SK-N-SH (cell line): ENCODE results near the gene ADCY6. TPM values are rescaled to one million over a fixed set of nuclear protein-coding genes. Genes with fewer than 3 reads are reported as not detected.

Experiments used
- CTCF ChIA-PET: fragments of 300-600, 350-600 bp; formaldehyde crosslinking; extraction: SDS; loops from one replicate; lab custom pipeline; 2021; lab: Yijun Ruan, JAX
- POLR2A ChIA-PET: fragments of 350-600 bp; sonication (Branson Sonifier 250); formaldehyde crosslinking; extraction: SDS; loops from one replicate; lab custom pipeline; 2020; ENCODE audit warnings: antibody characterized with exemption, inconsistent platforms; lab: Yijun Ruan, JAX
- DNase-seq: peaks from one replicate; pipeline ENCODE4 v3.0.0; 2012
- H2AFZ ChIP-seq: fragments of 200-600 bp; sonication (generic); 2 replicates; pipeline ENCODE4 v1.8.1; 2016; ENCODE audit warnings: antibody characterized with exemption, mild to moderate bottlenecking, low read depth
- H3F3A ChIP-seq: fragments of 200-600 bp; sonication (generic); replicated peaks from 2 replicates; pipeline ENCODE3; 2016; ENCODE audit warnings: antibody characterized with exemption, mild to moderate bottlenecking; ENCODE audit not compliant: insufficient read depth
- H3K27ac ChIP-seq, 2 experiments: fragments of 200-500 bp in 1 of 2; fragments of 200-600 bp in 1 of 2; sonication (Bioruptor generic) in 1 of 2; sonication (generic), shearing (Covaris generic) in 1 of 2; 2 replicates each; pipeline versions ENCODE4 v1.5.1 to v1.6.1; 2014 to 2016; ENCODE audit warnings: low read depth in 2 of 2, inconsistent platforms in 1 of 2, low read length in 1 of 2, mild to moderate bottlenecking in 1 of 2, mixed read lengths in 1 of 2
- H3K27me3 ChIP-seq: fragments of 200-600 bp; sonication (generic), shearing (Covaris generic); 2 replicates; pipeline ENCODE4 v1.6.1; 2016; ENCODE audit warnings: mixed run types; ENCODE audit not compliant: insufficient read depth
- H3K36me3 ChIP-seq, 2 experiments: fragments of 200-500 bp in 1 of 2; fragments of 200-600 bp in 1 of 2; sonication (Bioruptor generic) in 1 of 2; sonication (generic) in 1 of 2; replicated peaks in 1 of 2; 2 replicates each; pipeline versions ENCODE3 to v1.5.1; 2014 to 2016; ENCODE audit warnings: low read length in 1 of 2, mild to moderate bottlenecking in 1 of 2; ENCODE audit not compliant: insufficient read depth in 2 of 2, control insufficient read depth in 1 of 2
- H3K4me1 ChIP-seq, 2 experiments: fragments of 200-500 bp in 1 of 2; fragments of 200-600 bp in 1 of 2; sonication (Bioruptor generic) in 1 of 2; sonication (generic), shearing (Covaris generic) in 1 of 2; 2 replicates each; pipeline versions ENCODE4 v1.5.1 to v1.6.1; 2014 to 2016; ENCODE audit warnings: low read depth in 1 of 2, low read length in 1 of 2, mixed run types in 1 of 2; ENCODE audit not compliant: insufficient read depth in 2 of 2, control insufficient read depth in 1 of 2
- H3K4me2 ChIP-seq: fragments of 200-600 bp; sonication (generic), shearing (Covaris generic); 2 replicates; pipeline ENCODE4 v1.6.1; 2017; ENCODE audit warnings: mixed run types
- H3K4me3 ChIP-seq, 2 experiments: fragments of 200-500 bp in 1 of 2; fragments of 200-600 bp in 1 of 2; sonication (Bioruptor generic) in 1 of 2; sonication (generic), shearing (Covaris generic) in 1 of 2; 2 replicates each; pipeline versions ENCODE4 v1.5.1 to v1.8.1; 2014 to 2016; ENCODE audit warnings: low read depth in 2 of 2, inconsistent platforms in 1 of 2, low read length in 1 of 2, mild to moderate bottlenecking in 1 of 2, mixed read lengths in 1 of 2, moderate library complexity in 1 of 2
- H3K79me2 ChIP-seq: fragments of 200-600 bp; sonication (generic); 2 replicates; pipeline ENCODE4 v1.8.1; 2017; ENCODE audit warnings: mild to moderate bottlenecking; ENCODE audit not compliant: insufficient read depth
- H3K9ac ChIP-seq: fragments of 200-600 bp; sonication (generic); 2 replicates; pipeline ENCODE4 v1.6.1; 2017; ENCODE audit warnings: mixed run types
- H3K9me2 ChIP-seq: fragments of 200-600 bp; sonication (generic); 2 replicates; pipeline ENCODE4 v1.6.1; 2017; ENCODE audit warnings: mixed run types
- H3K9me3 ChIP-seq: fragments of 200-600 bp; sonication (generic); 2 replicates; pipeline ENCODE4 v1.6.1; 2017; ENCODE audit warnings: mixed run types, mild to moderate bottlenecking, moderate library complexity
- H4K20me1 ChIP-seq: fragments of 200-600 bp; sonication (generic); 2 replicates; pipeline ENCODE4 v1.6.1; 2017; ENCODE audit warnings: mild to moderate bottlenecking, mixed run types; ENCODE audit not compliant: insufficient read depth
- ELF1 ChIP-seq: IDR thresholded peaks from 2 replicates; pipeline ENCODE4 v1.4.0; 2012
- EZH2phosphoT487 ChIP-seq: fragments of 200-600 bp; sonication (generic); IDR thresholded peaks from 2 replicates; pipeline ENCODE4 v1.6.1; 2017; ENCODE audit warnings: low read depth, mixed run types, mild to moderate bottlenecking, antibody characterized with exemption, moderate library complexity, borderline replicate concordance
- FOXJ3 ChIP-seq: sonication (generic); formaldehyde crosslinking; IDR thresholded peaks from 2 replicates; pipeline ENCODE4 v1.5.1; 2020; ENCODE audit warnings: mild to moderate bottlenecking, missing genetic modification reagents
- JUND ChIP-seq: IDR thresholded peaks from 2 replicates; pipeline ENCODE4 v1.4.0; 2012
- MEF2A ChIP-seq: IDR thresholded peaks from 2 replicates; pipeline ENCODE4 v1.4.0; 2012; ENCODE audit warnings: low read depth, borderline replicate concordance
- NFIC ChIP-seq: IDR thresholded peaks from 2 replicates; pipeline ENCODE4 v1.4.0; 2012; ENCODE audit warnings: borderline replicate concordance
- RCOR1 ChIP-seq: fragments of 150-350 bp; IDR thresholded peaks from 2 replicates; pipeline ENCODE4 v1.6.1; 2017; ENCODE audit warnings: antibody characterized with exemption, low read length
- SMC3 ChIP-seq: IDR thresholded peaks from 2 replicates; pipeline ENCODE4 v1.6.1; 2012; ENCODE audit warnings: low read depth, low read length, improper control_type of control experiment
- YY1 ChIP-seq: IDR thresholded peaks from 2 replicates; pipeline ENCODE4 v1.4.0; 2012; ENCODE audit warnings: low read depth, mild to moderate bottlenecking
- WGBS: methylation state at CpG from one replicate; pipeline ENCODE4 v1.1.6; 2017; ENCODE audit warnings: low lambda C conversion rate; 5-methylcytosine and 5-hydroxymethylcytosine counted together
- polyA plus RNA-seq, 3 experiments: library from polyadenylated mRNA; depleted of rRNA; stranded (reverse); fragments of >200 nt; gene quantifications; 2 replicates each; pipeline ENCODE4 v1.2.3, GENCODE V29; 2012
- TF ChIP-seq, protein P1 (sequence below): IDR thresholded peaks from 2 replicates; pipeline ENCODE4 v1.4.0; 2012; ENCODE audit warnings: low read depth, borderline replicate concordance
- TF ChIP-seq, protein P2 (sequence below): IDR thresholded peaks from 2 replicates; pipeline ENCODE4 v1.4.0; 2012; ENCODE audit warnings: low read depth, borderline replicate concordance
- TF ChIP-seq, protein P3 (sequence below): IDR thresholded peaks from 2 replicates; pipeline ENCODE4 v1.6.1; 2012; ENCODE audit warnings: mild to moderate bottlenecking, low read depth, low read length, moderate library complexity

ADCY6 gene
- polyA plus RNA-seq, 1 of the 3 experiments (the other 2 are of a cell fraction): 36.0 TPM

DNA sequence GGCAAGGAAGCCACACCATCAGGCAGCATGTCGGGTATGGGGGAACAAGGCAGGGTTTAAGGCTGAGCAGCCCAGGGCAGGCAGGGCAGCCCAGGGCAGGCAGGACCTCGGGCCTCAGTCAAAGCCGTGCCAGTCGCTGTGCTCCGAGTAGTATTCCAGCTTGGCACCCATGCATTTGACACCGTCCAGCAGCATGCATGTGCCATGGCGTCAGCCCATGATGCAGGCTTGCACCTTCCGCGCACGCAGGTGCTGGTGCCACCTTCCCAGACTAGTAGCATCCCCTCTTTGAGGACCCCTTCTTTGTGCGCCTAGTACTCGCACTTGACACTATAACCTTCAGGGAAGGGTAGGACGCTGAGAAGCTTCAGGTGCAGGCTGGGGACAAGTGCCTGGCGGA lies 11.6 kb upstream of the ADCY6 start:
- 85% methylated on average over 13 of the region's 14 CpGs for WGBS
- peaks cover 11% of the 10 kb centered on the region for H3F3A ChIP-seq
- TF ChIP-seq ELF1: no peak
- TF ChIP-seq, protein P1, sequence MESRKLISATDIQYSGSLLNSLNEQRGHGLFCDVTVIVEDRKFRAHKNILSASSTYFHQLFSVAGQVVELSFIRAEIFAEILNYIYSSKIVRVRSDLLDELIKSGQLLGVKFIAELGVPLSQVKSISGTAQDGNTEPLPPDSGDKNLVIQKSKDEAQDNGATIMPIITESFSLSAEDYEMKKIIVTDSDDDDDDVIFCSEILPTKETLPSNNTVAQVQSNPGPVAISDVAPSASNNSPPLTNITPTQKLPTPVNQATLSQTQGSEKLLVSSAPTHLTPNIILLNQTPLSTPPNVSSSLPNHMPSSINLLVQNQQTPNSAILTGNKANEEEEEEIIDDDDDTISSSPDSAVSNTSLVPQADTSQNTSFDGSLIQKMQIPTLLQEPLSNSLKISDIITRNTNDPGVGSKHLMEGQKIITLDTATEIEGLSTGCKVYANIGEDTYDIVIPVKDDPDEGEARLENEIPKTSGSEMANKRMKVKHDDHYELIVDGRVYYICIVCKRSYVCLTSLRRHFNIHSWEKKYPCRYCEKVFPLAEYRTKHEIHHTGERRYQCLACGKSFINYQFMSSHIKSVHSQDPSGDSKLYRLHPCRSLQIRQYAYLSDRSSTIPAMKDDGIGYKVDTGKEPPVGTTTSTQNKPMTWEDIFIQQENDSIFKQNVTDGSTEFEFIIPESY: no peak
- no peak for TF ChIP-seq JUND
- no peak for TF ChIP-seq SMC3
- TF ChIP-seq MEF2A: no peak
- TF ChIP-seq, protein P2, sequence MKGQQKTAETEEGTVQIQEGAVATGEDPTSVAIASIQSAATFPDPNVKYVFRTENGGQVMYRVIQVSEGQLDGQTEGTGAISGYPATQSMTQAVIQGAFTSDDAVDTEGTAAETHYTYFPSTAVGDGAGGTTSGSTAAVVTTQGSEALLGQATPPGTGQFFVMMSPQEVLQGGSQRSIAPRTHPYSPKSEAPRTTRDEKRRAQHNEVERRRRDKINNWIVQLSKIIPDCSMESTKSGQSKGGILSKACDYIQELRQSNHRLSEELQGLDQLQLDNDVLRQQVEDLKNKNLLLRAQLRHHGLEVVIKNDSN: no peak
- TF ChIP-seq RCOR1: no peak
- TF ChIP-seq, protein P3, sequence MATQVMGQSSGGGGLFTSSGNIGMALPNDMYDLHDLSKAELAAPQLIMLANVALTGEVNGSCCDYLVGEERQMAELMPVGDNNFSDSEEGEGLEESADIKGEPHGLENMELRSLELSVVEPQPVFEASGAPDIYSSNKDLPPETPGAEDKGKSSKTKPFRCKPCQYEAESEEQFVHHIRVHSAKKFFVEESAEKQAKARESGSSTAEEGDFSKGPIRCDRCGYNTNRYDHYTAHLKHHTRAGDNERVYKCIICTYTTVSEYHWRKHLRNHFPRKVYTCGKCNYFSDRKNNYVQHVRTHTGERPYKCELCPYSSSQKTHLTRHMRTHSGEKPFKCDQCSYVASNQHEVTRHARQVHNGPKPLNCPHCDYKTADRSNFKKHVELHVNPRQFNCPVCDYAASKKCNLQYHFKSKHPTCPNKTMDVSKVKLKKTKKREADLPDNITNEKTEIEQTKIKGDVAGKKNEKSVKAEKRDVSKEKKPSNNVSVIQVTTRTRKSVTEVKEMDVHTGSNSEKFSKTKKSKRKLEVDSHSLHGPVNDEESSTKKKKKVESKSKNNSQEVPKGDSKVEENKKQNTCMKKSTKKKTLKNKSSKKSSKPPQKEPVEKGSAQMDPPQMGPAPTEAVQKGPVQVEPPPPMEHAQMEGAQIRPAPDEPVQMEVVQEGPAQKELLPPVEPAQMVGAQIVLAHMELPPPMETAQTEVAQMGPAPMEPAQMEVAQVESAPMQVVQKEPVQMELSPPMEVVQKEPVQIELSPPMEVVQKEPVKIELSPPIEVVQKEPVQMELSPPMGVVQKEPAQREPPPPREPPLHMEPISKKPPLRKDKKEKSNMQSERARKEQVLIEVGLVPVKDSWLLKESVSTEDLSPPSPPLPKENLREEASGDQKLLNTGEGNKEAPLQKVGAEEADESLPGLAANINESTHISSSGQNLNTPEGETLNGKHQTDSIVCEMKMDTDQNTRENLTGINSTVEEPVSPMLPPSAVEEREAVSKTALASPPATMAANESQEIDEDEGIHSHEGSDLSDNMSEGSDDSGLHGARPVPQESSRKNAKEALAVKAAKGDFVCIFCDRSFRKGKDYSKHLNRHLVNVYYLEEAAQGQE: no peak
- H3K9me2 ChIP-seq: no peaks in the 10 kb centered on the region
- no peak overlapping the region for H3K27ac ChIP-seq
- H3K36me3 ChIP-seq: no peaks in the 10 kb centered on the region
- CTCF ChIA-PET: interaction anchor here (11.9 to 15.6 kb wide), 2 partner anchors 13 to 45 kb away, joined by 118 to 234 read pairs; no protein-coding TSS in a partner anchor
- H3K9me3 ChIP-seq: no peaks in the 10 kb centered on the region
- no peak overlapping the region for H3K4me2 ChIP-seq
- H4K20me1 ChIP-seq: no peaks in the 10 kb centered on the region
- no peaks in the 10 kb centered on the region for H3K27me3 ChIP-seq
- POLR2A ChIA-PET: no interaction called here
- no peak overlapping the region for H3K9ac ChIP-seq
- no peak overlapping the region for H3K4me3 ChIP-seq
- H3K79me2 ChIP-seq: no peaks in the 10 kb centered on the region
- H3K4me1 ChIP-seq: no peaks in the 10 kb centered on the region; a peak in 1 of 4 replicates
- H2AFZ ChIP-seq: no peak overlapping the region
- no peak for DNase-seq

DNA sequence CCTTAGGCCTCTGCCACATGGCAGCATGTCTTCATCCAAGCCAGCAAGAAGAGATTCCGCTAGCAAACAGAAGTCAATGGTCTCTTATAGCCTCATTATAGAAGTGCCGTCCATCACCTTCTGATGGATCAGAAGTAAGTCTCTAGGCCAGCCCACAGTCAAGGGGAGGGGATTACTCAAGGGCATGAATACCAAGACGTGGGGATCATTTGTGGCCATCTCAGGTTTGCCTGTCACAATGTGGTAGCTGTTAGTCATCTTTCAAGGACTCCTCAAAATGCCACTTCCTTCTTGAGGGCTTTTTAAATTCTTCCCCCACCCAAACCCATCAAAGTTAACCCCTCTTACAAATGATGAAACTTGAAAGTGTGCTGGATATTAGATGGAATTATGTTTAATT lies 8.1 kb upstream of the ADCY6 start:
- ChIA-PET CTCF (interaction anchor here (1.2 to 15.6 kb wide), 12 partner anchors 10 to 115 kb away, joined by 3 to 234 read pairs (median 8); partner anchors contain the start of gene KANSL2), POLR2A (no interaction called here)
- no peaks in the 10 kb centered on the region for H3K36me3 ChIP-seq
- no peak overlapping the region for H3K27ac ChIP-seq
- no peak overlapping the region for H2AFZ ChIP-seq
- no peaks in the 10 kb centered on the region for H3K27me3 ChIP-seq
- TF ChIP-seq NFIC (no peak), FOXJ3 (CRISPR knock-in tag) (no peak), EZH2phosphoT487 (no peak), YY1 (no peak)
- WGBS: 88% methylated on average over 3 of the region's 3 CpGs
- no peaks in the 10 kb centered on the region for H3F3A ChIP-seq
- H3K9ac ChIP-seq: no peak overlapping the region
- no peak overlapping the region for H3K4me3 ChIP-seq
- no peaks in the 10 kb centered on the region for H4K20me1 ChIP-seq
- no peak for DNase-seq
- no peak overlapping the region for H3K4me2 ChIP-seq
- no peaks in the 10 kb centered on the region for H3K79me2 ChIP-seq
- H3K4me1 ChIP-seq: no peaks in the 10 kb centered on the region; a peak in 1 of 4 replicates
- no peaks in the 10 kb centered on the region for H3K9me3 ChIP-seq
- H3K9me2 ChIP-seq: no peaks in the 10 kb centered on the region
